ENCODE data around the gene IQGAP2.
A peak's percentile ranks its signal among the peaks of the same experiment; 100 is the strongest.
"Not testable (repeated sequence)": the region's sequence is repeated elsewhere in the genome, so short reads cannot be mapped to it uniquely, and the experiment has no call there.

IQGAP2 gene

DNA sequence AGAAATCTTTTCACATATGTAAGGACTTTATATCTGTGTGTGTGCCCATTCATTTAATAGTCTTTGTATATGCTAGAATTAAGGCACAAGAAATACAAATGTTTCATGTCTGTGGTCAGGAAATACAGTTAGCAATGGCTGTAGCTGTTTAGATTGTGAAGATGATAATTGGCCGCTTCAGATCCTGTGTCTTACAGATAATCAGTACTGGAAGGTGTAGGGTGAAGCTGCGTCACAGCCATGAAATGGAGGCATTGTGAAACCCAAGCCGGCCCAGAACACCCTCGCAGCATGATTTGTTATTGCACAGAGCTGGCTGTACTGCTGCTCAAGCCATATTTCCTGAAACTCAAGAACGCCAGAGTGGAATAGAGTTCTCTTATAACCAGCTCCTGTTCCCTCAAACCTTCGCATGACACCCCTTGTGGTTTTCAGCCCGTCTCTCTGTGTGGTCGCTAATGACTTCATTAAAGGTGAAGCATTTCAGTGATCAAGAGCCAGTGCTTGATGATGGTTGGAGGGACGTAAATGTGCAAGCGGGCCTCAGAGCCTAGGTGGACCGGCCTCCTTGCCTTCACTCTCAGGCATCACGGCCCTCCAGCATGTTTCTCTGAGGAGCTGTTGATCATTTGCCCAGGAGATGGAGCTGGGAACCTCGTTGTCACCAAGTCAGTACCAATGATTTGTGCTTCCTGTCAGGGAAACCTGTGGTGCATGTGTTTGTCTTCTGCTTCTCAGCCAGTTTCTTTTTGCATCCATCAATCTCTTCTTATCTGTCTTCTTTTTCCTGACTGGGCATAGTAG is 140.0 kb downstream of the IQGAP2 start:
- Mint-ChIP-seq H3K9me3 (no peaks in the 10 kb centered on the region), H3K4me1 (ENCODE audit: low read depth in 2 of 2) (peaks cover 79 to 83% of the 10 kb centered on the region in 2 donors), H3K27ac (peak overlapping the region; percentile 98 to 99), H3K4me3 (peak overlapping the region; percentile 78 to 84), H3K36me3 (ENCODE audit: insufficient read depth) (peaks cover 26% of the 10 kb centered on the region), H3K27me3 (no peaks in the 10 kb centered on the region)
- ATAC-seq (replicated peaks) = peak; percentile 69
- peak; percentile 67 to 76 (median 68) for DNase-seq

DNA sequence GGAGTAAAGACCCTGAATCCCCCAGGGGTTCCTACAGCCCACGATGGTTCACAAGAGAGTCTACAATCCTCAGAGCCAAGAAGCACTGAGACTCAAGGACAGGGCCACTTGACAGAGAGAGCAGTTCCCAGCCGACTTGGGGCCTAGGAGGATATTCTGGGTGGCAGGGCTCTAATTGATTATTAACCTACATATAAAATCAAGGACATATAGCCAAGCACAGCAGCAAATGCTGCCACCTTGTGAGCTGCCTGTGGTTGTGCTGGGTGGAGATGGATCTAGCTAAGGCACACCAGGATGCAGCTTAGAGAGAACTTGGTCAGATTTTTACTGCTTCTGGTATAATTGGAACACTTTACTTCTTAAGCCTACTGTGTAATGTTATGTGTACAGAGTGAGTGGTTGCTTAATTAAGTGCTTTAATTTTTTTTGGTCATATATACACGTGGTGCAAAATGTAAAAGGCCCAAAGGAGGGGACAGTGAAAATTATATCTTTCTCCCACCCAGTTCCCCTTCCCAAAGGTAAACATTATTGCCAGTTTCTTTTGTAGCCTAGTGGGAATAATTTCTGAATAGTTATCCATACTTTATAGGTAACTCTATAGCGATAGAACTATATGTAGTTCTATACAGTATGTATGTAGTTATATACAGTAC is 141.3 kb downstream of the IQGAP2 start:
- ATAC-seq (replicated peaks) = peak; percentile 7

DNA sequence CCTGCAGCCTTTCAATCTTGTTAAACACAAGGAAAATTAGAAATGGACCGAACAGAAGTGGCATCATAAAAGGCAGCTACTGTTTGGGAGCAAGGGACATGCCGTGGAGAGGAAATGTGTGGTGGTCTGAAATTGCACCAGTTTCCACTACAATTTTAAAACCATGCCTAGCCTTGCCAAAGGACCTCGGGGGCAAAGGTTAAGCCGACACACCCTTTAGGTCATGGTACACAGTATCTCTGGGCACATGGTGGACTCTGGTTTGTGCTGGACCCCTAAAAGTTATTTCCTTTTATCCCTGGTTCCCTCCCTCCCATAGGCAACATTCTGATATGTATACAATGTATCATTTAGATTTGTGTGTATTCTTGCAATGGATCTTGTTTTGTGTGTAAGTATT is 142.1 kb downstream of the IQGAP2 start:
- Mint-ChIP-seq H3K4me1 (ENCODE audit: low read depth in 2 of 2) (peaks cover 74 to 82% of the 10 kb centered on the region in 2 donors), H3K27me3 (no peaks in the 10 kb centered on the region), H3K4me3 (no peak overlapping the region), H3K27ac (no peak overlapping the region), H3K9me3 (no peaks in the 10 kb centered on the region), H3K36me3 (ENCODE audit: insufficient read depth) (peaks cover 26% of the 10 kb centered on the region)
- DNase-seq (no peak), ATAC-seq (replicated peaks) (no peak)

More for the DNA sequence above, 141.3 kb downstream of the IQGAP2 start:
- peak; percentile 39 to 48 (median 45) for DNase-seq
- Mint-ChIP-seq H3K4me1 (ENCODE audit: low read depth in 2 of 2) (peaks cover 78 to 83% of the 10 kb centered on the region in 2 donors), H3K27me3 (no peaks in the 10 kb centered on the region), H3K9me3 (no peaks in the 10 kb centered on the region), H3K4me3 (peak overlapping the region; percentile 78 to 84), H3K27ac (peak overlapping the region; percentile 98 to 99), H3K36me3 (ENCODE audit: insufficient read depth) (peaks cover 26% of the 10 kb centered on the region)

DNA sequence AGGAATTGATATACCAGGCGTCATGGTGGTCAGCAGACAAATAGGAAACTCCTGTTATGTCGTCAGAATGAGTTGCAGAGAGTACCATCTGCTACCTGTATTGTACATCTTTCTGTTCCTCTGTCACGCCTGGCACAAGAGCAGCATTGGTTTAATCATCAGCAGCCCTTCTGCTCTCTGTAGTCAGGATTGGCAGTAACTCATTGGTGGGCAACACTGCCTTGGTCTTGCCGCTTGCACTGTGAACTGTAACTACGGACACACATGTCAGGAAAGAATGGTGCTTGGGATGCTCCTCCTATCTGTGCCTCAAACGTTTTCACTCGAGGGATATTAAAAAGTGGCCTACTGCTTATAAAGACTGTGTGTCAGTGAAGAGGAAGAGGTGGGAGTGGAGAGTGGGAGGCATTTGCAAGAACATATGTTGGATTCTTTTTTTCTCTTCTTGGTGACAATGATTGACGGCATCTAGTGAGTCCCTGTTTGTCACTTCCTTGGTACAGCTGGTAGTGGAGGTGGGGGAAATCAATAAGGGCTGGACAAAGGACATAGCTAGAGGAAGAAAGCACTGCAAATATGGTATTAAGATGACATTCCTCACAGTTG is 143.5 kb downstream of the IQGAP2 start:
- no peak for DNase-seq
- H3K27ac Mint-ChIP-seq = peak overlapping the region; percentile 96 to 97
- H3K4me3 Mint-ChIP-seq = peak overlapping the region; percentile 67 to 73
- no peak for ATAC-seq (replicated peaks)
- no peaks in the 10 kb centered on the region for H3K9me3 Mint-ChIP-seq
- H3K36me3 Mint-ChIP-seq (ENCODE audit: insufficient read depth) = peaks cover 26% of the 10 kb centered on the region
- H3K4me1 Mint-ChIP-seq (ENCODE audit: low read depth in 2 of 2) = peaks cover 63 to 70% of the 10 kb centered on the region in 2 donors
- no peaks in the 10 kb centered on the region for H3K27me3 Mint-ChIP-seq

DNA sequence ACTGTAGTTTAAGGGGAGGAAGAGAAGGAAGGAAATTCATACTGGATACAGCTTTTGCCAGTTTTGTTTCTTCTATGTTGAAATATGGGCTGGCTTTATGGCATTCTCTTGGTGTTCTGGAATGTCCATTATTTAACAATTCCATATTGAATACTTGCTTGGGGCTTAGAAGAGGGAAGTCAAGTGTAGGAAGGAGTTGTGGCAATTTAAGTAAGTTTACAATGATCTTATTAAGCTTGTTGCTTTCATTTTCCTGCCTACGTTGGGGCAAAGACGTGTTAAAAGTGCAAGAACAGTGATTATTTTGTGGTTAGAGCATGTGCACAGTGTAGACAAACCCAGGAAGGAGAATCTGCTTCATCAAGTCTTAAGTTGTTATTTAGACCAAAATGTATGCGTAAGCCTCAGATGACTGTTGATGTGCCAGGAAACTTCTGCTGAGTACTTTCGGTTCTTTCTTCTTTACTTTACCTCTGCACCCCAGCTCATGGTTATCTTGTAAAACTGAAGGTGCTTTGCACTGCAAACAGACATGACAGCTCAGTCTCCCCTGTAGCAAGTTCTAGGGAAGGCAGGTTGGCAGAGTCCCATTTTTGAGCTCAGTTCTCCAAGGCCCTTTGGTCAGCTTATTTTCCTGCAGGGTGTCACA is 144.3 kb downstream of the IQGAP2 start:
- peaks cover 26% of the 10 kb centered on the region for H3K36me3 Mint-ChIP-seq (ENCODE audit: insufficient read depth)
- peak overlapping the region; percentile 96 to 97 for H3K27ac Mint-ChIP-seq
- H3K4me1 Mint-ChIP-seq (ENCODE audit: low read depth in 2 of 2) = peaks cover 57 to 69% of the 10 kb centered on the region in 2 donors
- H3K27me3 Mint-ChIP-seq = no peaks in the 10 kb centered on the region
- peak; percentile 42 to 49 (median 47) for DNase-seq
- peak overlapping the region; percentile 67 to 73 for H3K4me3 Mint-ChIP-seq
- no peaks in the 10 kb centered on the region for H3K9me3 Mint-ChIP-seq
- peak; percentile 70 for ATAC-seq (replicated peaks)

DNA sequence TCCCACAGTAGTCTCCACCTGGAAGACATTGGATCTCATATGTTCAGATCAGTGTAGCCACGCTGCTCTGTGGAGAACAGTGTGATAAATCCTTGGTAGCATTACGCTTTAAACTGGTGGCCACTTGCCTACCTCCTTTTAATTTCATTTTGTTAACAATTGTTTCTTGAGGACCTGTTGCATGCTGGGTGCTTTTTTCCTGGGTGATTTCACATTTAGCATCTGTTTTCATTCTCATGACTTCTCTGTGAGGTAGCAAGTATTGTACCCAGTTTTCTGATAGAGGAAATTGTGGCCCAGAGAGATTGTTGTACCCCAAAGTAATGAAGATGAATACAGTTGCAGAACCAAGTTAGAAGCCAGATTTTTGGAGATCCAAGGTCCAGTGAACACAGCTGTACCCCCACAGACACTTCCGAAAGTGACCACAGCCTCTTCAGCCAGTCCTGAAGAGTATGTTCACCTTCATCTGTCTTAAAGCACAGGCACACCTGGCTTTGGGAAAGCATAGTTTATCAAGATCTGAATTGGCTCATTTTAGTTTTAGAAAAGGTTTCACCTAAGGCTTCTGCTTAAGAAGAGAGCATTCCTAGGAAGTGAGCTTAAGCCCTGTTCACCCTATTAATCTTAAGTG is 144.9 kb downstream of the IQGAP2 start:
- peaks cover 25% of the 10 kb centered on the region for H3K36me3 Mint-ChIP-seq (ENCODE audit: insufficient read depth)
- no peaks in the 10 kb centered on the region for H3K27me3 Mint-ChIP-seq
- DNase-seq = no peak
- H3K27ac Mint-ChIP-seq = peak overlapping the region; percentile 96 to 97
- ATAC-seq (replicated peaks) = peak; percentile 1
- H3K4me1 Mint-ChIP-seq (ENCODE audit: low read depth in 2 of 2) = peaks cover 53 to 67% of the 10 kb centered on the region in 2 donors
- peak overlapping the region; percentile 67 to 73 for H3K4me3 Mint-ChIP-seq
- H3K9me3 Mint-ChIP-seq = no peaks in the 10 kb centered on the region

DNA sequence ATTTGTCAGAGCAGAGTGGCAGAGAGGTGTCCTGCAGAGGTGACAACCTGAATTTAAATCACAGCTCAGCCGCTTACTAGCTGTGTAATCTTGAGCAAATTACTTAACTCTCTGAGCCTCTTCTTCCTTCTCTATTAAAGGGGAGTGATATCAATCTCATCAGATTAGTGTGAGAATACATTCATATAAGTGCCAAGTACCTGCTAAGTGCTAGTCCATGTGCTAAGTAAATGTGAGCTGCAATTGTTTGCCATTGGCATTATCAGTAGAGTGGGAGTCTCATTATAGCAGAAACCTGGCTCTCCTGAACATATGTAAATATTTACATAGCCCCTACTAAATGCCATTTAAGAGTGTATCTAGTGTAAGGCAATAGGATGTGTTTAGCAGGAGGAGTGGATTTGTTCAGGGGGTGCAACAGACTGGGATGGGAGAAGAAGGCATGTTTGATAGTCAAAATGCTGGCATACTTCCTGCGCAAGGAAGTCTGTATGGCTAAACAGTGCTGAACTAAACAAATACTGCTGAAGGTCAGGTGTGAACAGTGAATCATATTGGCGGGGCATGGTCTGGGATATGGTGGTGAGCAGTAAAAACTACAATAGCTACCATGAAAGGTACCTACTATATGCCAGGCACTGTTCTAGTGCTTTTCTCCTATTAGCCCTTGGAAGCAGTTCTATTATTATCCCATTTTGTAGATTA is 145.6 kb downstream of the IQGAP2 start:
- Mint-ChIP-seq H3K27me3 (no peaks in the 10 kb centered on the region), H3K4me1 (ENCODE audit: low read depth in 2 of 2) (peaks cover 49 to 66% of the 10 kb centered on the region in 2 donors), H3K36me3 (ENCODE audit: insufficient read depth) (peaks cover 18% of the 10 kb centered on the region), H3K9me3 (no peaks in the 10 kb centered on the region), H3K4me3 (peak overlapping the region; percentile 67 to 73), H3K27ac (peak overlapping the region; percentile 96 to 97)
- ATAC-seq (replicated peaks) = no peak
- no peak for DNase-seq

DNA sequence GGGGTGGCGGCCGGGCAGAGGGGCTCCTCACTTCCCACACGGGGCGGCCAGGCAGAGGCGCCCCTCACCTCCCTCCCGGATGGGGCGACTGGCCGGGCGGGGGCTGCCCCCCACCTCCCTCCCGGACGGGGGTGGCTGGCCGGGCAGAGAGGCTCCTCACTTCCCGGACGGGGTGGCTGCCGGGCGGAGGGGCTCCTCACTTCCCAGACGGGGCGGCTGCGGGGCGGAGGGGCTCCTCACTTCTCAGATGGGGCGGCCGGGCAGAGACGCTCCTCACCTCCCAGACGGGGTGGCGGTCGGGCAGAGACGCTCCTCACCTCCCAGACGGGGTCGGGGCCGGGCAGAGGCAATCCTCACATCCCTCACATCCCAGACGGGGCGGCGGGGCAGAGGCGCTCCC is 147.8 kb downstream of the IQGAP2 start:
- not testable (repeated sequence) for H3K9me3 Mint-ChIP-seq; H3K27me3 Mint-ChIP-seq; H3K36me3 Mint-ChIP-seq (ENCODE audit: insufficient read depth); H3K4me3 Mint-ChIP-seq; DNase-seq; ATAC-seq (replicated peaks)
- Mint-ChIP-seq H3K4me1 (ENCODE audit: low read depth in 2 of 2) (peaks cover 52 to 75% of the 10 kb centered on the region in 2 donors), H3K27ac (peak overlapping the region in 1 of 2 donors; percentile 97)

DNA sequence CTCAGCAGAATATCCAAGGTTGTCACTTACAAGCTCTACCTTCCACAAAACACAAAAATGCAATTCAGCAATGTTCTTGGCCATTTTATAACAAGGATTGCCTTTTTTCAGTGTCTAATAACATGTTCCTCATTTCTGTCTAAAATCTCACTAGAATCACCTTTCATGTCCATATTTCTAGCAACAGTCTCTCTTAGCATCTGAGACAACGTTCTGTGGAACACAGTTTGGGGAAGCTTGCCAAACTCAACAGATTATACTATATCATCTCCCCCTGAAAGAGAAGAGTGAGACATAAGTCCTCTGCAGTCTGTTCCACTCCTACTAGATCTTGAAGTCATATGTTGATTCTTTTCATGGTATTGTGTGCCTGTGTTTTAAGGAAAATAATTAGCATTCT is 149.5 kb downstream of the IQGAP2 start:
- Mint-ChIP-seq H3K4me1 (ENCODE audit: low read depth in 2 of 2) (peaks cover 45 to 75% of the 10 kb centered on the region in 2 donors), H3K27me3 (no peaks in the 10 kb centered on the region), H3K9me3 (no peaks in the 10 kb centered on the region), H3K36me3 (ENCODE audit: insufficient read depth) (peaks cover 4% of the 10 kb centered on the region), H3K4me3 (no peak overlapping the region), H3K27ac (peak overlapping the region; percentile 11 to 26)
- ATAC-seq (replicated peaks) = no peak
- DNase-seq = no peak

DNA sequence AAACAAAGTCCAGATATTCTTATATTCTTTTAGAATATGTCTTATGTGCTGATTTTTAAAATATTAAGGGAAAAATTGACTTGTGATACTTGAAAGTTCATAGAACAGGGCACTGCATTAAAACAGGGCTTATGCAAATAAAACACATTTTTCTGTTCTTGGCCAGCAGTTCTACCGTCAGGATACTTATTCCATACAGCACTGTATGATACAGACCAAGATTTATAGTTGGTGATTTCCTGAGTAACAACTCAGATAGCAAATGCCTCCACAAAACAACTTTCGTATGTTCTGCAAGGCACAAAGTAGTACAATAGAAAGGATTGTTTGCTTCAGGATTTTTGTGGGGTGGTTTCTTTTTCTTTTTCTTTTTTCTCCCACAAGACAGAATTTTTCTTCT is 150.2 kb downstream of the IQGAP2 start:
- H3K27ac Mint-ChIP-seq = peak overlapping the region; percentile 11 to 26
- ATAC-seq (replicated peaks) = no peak
- no peak overlapping the region for H3K4me3 Mint-ChIP-seq
- H3K36me3 Mint-ChIP-seq (ENCODE audit: insufficient read depth) = peaks cover 5% of the 10 kb centered on the region
- H3K9me3 Mint-ChIP-seq = no peaks in the 10 kb centered on the region
- no peak for DNase-seq
- H3K4me1 Mint-ChIP-seq (ENCODE audit: low read depth in 2 of 2) = peaks cover 38 to 68% of the 10 kb centered on the region in 2 donors
- no peaks in the 10 kb centered on the region for H3K27me3 Mint-ChIP-seq

DNA sequence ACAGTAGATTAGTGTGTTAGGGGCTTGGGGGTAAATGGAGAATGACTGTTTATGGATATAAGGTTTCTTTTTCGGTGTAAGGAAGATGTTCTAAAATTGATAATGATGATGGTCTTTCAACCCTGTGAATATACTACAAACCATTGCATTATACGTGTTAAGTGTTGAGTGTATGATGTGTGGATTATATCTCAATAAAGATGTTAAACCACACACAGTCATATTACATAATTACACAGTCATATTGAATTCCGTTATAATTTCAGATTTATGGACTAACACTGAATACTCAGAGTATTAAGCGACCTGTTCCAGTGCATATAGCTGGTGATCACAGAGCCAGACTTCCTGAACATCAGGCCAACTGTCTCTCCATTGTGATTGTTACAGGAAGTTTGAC is 152.0 kb downstream of the IQGAP2 start:
- ATAC-seq (replicated peaks) = no peak
- H3K4me3 Mint-ChIP-seq = no peak overlapping the region
- peaks cover 30 to 60% of the 10 kb centered on the region in 2 donors for H3K4me1 Mint-ChIP-seq (ENCODE audit: low read depth in 2 of 2)

DNA sequence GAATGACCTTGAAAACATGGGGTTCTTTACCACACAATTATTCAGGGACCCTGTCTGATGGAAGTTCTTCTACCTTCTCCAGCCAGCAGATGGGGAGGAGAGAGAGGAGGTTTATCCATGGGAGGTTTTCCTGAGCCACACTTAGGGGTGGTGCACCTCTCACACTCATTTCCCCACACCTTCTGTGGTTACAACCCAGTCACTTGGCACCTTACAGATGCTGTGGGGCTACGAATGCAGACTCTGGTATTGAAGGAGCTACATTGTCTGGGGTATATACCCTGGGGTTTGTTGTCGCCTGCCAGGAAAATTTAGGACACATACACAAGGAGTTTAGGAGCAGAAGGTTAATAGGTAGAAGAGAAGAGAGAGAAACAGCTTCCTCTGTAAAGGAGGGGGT is 152.6 kb downstream of the IQGAP2 start:
- ATAC-seq (replicated peaks) (no peak), DNase-seq (no peak)
- Mint-ChIP-seq H3K36me3 (ENCODE audit: insufficient read depth) (peaks cover 20% of the 10 kb centered on the region), H3K4me1 (ENCODE audit: low read depth in 2 of 2) (peaks cover 30 to 65% of the 10 kb centered on the region in 2 donors), H3K27ac (peak overlapping the region in 1 of 2 donors; percentile 90), H3K27me3 (no peaks in the 10 kb centered on the region), H3K9me3 (no peaks in the 10 kb centered on the region), H3K4me3 (no peak overlapping the region)

More for the DNA sequence above, 152.0 kb downstream of the IQGAP2 start:
- Mint-ChIP-seq H3K36me3 (ENCODE audit: insufficient read depth) (peaks cover 20% of the 10 kb centered on the region), H3K9me3 (no peaks in the 10 kb centered on the region), H3K27me3 (no peaks in the 10 kb centered on the region), H3K27ac (peak overlapping the region; percentile 69 to 90)
- no peak for DNase-seq
